Stimulated activated CD4-positive, alpha-beta T cell treated with anti-CD3 and anti-CD28 coated beads, Interleukin-2, amount 100 ng/mL, for 24 hours (primary cell): ENCODE measurements around the gene ALX4.

Source experiments
- DNase-seq, 2 donors: peaks; one replicate each; pipeline ENCODE4 v3.0.0-alpha.2; 2020

The ALX4 gene

DNA sequence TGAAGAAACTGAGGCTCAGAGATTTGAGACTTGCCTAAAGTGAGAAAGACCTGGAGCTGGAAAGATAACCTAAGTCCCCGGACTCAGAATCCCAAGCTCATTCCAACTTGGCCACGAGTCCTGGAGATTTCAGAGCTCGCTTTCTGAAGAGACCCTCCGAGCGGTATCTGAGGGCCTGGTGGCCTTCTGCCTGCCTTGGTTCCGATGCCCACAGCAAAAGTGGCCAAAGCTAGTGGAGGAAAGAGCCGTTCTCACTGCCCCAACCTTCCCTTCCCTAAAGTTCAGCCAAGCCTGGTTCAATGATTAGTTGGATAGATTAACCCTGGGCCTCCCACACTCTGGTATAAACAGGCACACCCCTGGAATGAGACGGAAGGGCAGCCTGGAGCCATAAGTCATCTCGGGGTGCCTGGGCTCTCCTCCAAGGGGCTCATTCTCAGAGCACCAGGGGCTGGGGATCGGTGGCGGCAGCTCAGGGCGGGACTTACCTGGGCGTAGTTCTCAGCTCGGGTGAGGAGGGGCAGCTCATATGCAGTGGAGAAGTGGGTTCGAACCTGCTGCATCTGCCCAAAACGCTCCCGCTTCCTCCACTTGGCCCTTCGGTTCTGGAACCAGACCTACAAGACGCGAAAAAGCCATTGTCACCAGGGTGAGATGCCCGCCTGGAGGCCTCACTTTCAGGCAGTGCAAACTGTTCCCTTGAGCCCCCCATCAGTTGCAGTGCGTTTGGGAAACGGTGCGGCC is 42.8 kb downstream of the ALX4 start:
- no peak for DNase-seq

DNA sequence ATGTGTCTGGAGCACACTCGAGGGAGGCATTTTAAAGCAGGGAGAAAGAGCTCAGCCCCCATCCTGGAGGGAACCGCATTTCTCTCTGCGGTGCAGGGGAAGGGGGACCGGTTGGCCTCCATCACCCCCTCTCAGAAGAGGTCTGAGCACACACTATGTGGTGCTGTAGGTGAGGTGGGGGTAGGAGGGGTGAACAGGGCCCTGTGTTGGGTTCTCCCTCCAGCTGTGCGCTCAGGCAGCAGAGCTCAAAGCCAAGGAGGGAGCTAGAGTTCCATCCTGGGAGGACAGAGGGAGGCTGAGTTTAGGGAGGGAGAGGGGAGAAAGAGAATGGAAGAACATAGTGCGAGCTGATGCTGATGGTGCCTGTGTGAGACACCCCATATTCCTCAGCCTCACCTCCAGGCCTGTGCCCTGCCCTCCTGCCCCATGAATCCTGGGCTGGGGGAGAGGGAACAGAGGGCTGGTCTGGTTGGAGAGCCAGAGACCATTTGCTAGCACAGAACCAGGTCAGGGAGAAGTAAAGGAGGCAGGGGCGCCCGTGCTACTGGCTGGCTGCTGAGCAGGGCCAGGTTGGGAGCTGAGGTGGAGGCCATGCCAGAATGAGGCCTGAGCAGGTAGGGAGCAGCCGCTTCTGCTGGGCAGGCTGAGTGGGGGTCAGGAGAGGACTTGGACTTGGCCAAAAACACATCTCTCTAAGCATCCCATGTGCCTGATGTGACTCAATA is 43.7 kb downstream of the ALX4 start:
- no peak for DNase-seq

DNA sequence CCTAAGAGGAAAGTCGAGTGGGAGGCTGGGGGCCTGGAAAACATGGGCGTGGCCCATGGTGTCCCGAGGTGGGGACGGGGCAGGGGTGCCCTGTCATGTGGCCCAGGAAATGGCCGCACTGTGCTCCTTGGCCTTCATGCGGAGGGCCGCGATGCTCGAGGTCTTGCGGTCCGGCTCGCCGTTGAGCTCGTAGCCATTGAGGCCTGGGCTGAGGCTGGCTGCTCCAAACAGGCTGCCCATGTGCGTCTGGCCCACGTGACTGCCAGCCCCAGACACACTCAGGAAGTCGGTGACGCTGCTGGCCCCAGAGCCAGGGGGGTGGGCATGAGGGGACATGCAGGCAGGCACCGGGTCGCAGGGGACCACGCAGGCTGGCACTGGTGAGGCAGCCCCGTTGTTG is 45.2 kb downstream of the ALX4 start:
- no peak for DNase-seq

DNA sequence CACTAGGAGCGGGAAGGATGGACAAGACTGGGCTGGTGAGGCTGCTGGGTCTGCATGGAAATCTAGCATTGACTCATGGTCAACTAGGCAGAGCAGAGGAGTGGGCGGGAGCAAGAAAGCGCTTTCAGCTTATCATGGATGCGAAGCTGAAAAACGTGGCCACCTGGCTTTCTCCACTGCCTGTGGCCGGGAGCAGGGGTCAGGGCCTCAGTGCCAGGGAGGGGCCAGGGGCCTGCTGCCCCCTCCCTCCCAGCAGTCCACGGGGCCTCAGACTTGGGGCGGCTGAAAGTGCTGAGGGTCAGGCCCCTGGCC is 45.5 kb downstream of the ALX4 start:
- DNase-seq: no peak

DNA sequence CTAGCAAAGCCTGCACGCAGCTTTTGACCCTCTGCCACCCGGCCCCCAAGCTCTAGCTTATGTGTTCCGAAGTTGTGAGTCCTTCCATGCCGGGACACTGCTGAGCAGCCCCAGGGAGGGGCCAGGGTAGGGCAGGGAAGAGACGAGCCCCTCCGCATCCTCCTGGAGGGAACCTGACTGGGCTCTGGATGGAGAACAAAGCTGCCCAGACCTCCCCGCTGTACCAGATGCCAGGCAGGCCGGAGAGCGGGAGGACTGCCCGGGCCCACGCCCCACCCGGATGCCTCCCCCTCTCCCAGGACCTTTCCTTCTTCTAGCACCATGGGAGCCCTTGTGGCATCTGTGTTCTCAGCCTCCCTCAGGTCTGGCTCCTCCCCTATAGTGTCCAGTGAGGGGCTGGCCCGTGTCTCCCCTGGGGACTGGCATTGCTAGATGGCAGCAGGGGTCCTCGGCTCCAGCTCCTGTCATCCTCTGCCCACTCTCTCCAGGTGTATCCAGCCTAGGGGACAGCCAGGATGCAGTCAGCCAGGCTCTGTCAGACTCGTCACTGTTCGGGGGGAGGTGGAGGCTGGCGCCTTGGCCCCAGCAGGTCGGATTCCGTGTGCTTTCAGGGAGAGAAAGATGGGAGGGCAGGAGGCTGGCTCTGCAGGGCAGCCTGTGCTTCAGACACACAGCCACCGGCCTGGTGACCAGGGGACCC is 46.1 kb downstream of the ALX4 start:
- DNase-seq: no peak

DNA sequence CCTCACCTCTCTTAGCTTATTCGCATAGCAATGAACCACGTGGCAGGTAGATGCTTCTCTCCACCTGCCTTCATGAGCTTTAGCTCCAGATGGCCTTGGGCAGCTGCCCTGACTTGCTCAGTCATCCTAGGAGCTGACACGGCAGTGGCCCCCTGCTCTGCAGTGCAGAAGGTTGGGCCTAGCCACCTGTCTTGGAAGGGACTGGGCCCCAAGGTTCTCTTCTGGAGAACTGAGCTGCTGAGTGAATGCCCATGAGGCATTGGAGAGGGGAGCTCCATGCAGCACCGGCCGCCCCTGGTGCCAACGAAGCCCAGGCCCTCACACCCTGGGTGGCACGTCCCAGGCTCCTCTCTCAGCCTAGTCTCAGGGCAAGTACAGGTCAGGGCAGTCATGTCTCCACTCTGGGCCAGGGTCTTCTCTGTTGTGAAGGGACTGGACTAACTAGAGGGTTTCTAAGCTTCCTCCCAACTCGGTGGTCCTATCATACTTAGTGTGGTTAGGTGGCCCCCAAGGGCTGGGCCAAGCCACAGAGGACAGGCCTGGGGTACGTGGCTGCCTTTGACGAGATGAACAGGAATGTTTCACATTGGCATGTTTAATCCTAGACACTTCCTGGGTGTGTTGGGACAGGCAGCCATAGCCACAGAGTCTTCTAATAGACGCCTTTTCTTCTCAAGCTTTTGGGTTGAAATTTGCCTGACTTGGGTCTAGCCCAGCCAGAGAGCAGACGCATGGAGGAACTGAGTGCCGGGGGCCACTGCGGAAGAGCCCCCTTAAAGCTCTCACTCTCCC is 47.9 kb downstream of the ALX4 start:
- no peak for DNase-seq

DNA sequence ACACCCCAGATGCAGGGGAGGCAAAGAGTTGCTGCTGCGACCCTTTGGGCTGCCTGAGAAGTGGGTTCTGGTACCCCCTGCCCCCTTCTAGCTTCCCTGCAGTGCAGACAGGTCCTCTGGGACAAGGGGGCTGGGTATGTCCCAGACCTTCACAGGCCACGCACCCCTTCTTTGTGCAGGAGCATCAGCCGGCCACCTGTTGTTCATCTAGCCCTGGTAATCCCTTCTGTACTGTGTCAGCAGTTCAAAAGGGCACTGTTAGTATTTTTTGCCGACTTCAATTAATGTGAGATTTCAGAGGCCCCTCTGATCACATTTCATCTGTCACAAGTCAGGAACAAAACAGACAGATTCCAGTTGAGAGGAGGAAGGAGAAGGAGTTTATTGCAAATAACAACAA is 49.9 kb downstream of the ALX4 start:
- DNase-seq: no peak

DNA sequence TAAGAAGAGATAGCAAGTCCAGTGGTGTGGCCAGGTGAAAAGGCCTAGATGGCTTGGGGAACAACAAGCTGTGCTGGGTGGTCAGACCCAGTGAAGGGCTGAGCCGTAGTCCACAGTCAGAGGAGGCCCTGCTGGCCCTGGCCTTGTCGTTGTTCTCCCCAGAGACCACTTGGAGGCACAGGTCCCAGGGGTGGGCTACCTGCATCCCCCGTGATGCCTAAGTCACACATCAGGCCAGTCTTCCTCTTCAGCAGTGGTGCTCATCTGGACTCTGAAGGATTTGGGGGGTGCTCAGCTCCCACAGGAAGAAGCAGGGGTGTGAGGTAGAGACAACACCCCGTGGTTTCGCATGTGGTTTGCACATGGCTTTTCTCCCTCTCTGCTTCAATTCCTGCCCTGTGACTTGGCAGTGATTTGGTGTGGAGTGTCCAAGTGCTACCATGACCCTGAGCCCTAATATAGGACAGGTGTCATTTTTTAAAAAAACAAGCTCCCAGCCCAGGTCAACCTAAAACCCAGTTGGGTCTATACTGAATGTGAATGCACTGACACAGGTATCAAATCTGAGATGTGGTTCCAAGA is 51.0 kb downstream of the ALX4 start:
- no peak for DNase-seq

DNA sequence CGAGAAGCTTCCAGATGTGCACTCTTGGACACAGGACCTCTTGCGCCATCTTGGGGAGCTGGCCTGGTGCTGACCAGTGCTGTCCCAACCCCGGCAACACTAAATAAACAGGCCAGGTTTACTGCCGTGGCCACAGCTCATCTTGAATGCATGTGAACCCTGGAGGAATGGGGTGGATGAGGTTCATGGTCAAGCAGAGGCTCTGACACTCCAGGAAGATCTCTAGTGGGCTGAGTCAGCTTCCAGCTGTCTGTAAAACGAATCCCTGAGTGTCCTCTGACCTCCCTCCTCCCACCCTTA is 51.8 kb downstream of the ALX4 start:
- DNase-seq: no peak

DNA sequence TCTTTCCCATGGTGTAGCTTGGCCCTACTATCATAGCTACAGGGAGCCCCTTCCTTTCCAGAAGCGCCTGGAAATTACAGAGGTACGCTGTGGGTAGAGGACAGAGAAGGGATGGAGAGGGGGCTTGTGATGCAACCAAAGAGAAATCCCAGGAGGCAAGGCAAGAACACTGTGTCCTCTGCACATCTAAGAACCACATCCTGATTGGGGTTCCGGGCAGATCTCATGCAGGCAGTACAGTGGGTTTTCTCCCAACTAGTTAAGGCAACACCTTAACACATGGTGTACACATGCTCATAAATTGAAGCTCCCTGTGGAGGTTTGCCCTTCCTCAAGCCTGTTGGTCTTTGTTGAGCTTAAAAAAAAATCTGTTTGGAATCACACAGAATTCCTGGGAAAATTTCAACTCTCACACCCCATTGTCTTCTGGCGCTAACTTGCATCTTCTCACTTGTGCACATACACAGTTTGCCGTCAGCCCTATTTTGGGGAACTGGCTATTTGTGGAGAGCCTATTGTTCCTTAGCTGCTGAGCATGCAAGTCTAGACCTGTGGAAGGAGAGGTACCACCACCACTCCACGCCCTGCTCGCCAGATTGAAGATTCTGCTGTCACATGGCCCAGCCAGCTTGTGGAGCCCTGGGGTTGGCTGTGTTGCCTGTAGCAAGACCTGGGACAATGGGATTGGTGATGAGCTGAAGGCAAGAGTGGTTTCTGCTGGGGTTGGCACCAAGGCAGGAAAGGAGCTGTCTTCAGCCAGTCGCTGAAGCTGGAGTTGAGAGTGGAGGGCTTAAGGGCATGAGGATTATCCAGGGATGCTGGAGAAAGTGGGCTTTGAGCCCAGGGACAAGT is 52.4 kb downstream of the ALX4 start:
- DNase-seq: no peak

DNA sequence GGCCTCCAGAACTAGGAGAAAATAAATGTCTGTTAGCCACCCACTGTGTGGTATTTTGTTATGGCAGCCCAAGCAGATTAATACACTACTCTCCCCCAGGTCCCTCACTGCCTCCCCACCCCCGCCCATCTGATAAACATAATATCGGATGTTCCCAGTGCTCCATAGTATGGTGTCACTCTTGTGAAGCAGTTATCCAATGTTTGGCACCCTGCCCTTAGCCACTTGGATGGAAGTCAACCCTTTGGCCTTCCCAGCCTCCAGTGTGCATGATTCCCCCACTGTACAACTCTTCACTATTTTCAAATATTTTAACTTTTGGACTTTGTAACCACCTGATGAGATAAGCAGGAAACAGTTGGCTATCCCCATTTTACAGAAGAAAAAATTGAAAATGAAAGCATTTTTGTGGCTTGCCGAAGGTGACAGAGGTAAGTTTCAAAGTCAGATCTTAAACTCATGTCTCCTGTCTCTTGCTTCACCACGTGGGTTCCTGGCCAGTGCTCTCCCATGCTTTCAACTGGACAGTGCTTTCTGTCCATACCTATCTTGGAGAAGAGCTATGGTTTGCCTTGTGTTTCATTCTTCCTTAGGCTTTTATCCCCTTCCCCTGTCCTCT is 53.2 kb downstream of the ALX4 start:
- DNase-seq: no peak

DNA sequence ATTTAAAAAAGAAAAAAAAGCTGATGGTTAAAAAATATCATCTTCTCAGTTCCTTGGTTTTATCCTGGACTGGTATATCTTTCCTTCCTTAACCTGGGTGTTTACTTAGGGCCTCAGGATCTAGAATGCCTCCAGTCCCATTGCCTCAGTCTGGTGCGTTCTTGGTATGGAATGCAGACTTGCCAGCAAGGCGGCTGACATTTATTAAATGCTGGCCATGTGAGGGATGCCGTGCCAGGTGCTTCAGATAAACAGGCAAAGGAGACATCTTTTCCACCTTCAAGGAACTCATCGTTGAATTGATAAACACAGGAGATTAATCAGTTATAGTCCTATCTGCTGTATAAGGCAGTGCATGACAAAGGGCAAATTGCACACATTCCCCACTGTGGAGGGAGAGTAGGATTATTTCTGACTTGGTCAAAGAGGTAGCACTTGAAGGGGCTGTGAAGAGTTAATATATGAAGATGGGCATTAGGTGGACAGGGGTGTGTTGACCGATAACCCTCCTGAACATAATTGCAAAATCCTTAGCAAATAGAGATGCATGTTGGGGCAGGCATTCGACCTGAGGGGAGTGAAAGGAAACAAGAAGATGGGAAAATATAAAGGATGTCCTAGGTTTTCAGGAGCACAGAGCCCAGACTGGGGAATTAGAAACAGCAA is 54.4 kb downstream of the ALX4 start:
- DNase-seq: no peak

DNA sequence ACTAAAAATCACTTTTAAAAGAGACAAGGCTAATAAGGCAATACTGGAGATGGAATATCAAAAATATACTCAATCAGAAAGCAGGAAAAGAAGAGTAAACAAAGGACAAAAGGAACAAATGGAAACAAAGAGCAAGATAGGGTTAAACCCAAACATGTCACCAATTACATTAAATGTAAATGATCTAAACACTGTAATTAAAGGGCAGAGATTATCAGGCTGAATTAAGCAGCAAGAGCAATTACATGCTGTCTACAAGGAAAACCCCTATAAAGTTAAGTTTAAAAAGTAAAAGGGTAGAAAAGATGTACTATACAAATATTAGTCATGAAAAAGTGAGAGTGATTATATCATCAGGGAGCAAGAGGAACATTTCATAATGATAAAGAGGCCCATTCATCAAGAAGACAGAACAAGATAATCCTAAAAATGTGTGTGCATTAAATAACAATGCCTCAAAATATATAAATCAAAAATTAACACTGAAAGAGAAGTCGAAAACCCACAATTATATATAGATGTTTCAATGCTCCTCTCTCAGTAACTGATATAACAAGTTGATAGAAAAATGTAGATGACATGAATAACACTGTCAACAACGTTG is 56.8 kb downstream of the ALX4 start:
- no peak for DNase-seq

DNA sequence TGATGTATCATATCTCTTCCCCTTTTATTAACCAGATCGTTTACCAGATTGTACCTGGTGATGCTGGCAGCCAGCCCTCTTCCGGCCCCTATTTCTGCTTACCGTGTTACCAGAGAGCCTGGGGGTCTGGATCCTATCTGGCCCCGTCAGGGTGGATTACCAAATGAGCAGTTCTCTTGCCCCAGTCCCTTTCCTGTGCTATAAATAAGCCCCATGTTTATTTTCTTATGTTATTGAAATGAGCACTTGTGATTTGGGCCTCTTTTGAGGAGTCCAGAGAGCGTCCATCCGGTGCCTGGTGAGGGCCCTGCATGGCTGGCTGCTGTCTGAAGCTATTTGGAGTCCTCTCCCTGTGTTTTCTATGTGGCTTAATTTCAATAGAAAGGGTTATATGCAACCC is 59.5 kb downstream of the ALX4 start:
- no peak for DNase-seq

DNA sequence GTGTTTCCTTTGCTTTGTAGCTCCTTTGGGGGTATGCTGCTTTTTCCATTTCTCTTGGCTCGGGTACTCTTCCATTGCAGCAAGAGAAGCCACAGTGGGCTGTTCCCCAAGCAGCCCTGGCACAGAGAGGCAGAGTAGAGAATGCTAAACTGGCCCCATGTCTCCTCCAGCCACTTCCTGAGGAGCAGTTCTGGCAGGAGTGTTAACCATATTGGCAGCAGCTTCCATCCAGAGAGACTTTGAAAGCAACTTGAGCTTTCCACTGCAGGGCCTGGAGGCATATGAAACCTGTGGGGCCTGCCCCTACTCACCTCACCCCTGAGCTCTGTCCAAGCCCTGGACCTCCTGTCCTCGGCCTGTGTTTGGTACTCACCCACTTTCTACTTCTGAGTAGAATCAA is 61.8 kb downstream of the ALX4 start:
- no peak for DNase-seq

DNA sequence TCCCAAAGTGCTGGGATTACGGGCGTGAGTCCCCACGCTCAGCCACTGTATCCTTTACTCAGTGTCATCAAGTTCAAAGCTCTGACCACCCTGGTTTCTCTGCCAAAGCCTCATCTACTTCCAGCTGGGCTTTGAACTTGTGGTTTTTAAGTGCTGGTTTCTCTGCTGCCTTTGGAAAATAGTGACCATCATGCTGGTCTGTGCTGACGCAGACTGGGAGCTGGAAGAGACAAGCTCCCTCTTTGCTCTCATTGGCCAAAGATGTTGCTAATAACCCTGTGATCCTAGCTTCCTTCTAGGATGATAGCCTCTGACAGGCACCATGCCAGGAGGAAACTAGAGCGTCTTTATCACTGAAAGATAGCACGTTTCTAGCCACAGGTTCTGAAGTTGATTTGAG is 62.4 kb downstream of the ALX4 start:
- DNase-seq: no peak

DNA sequence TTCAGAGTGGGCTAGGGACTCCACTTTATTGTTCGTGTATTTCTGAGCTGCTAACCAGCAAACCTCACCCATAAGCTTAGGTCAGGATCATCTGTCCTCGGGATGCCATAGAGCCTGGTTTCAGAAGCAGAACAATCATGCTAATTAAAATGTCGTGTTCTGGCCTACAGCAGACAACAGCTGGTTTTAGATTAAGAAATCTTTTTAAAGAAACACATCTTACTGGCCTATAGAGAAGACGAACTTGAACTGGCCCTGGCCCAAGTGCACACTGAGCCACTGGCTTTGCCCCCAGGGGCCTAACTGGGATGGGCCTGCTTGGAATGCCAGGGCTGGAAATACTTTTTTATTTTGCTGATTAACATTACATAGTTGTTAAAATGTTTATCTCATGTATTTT is 63.2 kb downstream of the ALX4 start:
- DNase-seq: no peak

DNA sequence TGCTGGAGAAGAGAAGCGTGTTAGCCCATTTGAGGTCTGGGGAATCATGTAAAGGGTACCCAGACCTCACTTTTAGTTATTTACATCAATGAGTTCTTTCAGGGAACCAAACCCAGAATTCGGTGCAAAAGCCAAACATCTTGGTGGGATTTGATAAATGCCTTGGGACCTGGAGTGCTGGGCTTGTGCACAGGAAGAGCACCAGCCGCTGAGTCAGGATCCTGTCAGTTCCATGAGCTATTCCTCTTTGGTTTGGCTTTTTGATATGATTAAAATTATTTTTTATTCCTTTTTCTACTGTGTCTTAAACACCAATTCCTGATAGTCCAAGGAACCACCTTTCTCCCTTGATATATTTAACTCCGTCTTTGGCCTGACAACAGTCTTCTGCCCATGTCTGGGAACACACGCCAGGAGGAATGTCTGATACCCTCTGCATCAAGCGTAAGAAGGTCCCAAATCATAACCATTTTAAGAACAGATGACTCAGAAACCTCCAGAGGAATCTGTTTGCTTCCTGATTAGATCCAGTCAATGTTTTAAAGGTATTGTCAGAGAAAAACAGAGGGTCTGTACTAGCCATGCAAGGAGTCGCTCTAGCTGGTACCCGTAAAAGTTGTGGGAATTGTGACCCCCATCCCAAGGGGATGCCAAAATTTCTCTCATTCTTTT is 65.2 kb downstream of the ALX4 start:
- no peak for DNase-seq

DNA sequence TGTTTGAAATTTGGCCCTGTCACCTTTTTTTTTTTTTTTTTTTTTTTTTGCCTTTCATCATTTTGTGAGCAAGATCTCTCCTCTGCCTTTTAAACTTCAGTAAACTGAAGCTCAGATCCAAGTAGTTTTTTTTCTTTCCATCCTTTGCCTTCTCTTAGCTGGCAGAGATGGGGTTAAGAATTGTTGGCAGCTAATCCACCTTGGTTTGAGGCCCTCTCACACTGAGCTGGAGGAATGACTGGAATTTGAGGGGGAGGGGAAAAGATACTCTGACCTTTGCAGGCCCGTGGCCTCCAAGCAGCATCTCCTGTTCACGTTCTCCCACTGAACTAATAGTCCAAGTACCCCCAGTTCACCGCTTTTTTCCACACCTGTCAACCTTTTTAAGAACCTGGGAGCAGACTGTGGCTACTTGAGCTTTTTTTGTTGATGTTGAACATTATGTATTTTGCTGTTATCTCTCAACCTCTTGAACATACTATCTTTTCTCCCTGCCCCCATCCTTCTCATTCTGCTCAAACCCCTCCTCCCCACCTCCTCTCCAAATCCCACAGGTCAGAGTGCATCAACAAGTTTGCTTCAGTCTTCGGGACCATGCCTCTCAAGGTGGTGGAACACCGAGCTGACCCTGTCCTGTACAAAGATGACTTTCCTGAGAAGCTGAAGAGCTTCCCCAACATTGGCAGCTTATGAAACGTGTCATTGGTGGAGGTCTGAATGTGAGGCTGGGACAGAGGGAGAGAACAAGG is 66.2 kb downstream of the ALX4 start:
- no peak for DNase-seq

DNA sequence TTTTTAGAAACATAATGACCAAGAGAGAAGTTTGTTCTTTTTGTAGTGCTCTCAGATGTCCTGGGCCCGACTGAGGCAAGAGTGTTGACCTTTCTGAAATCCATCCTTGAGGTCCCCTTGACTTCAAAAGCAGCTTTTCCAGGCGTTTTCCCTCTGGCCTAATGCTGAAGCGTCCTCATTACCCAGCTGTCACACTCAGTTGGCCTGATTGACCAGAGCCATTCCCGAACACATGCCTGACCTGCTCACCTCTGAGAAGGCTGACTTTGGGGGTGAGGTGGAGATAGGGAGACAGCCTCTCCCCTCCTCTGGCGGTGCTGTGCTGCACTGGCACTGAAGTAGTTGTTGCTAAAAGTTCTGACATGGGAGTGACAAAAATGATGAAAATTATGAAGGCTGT is 66.9 kb downstream of the ALX4 start:
- no peak for DNase-seq
